ENCODE results near the gene CRKL. TPM values are rescaled to one million over a fixed set of nuclear protein-coding genes. Genes with fewer than 3 reads are reported as not detected.

The CRKL gene
- total and polyA plus RNA-seq, 2 donors (not counting 1 experiment from before 2014, with no cell fraction given): 17.1 to 76.7 TPM

- Histone ChIP-seq H4K20me1 (ENCODE audit: control insufficient read depth, insufficient read depth, low read length, poor library complexity, severe bottlenecking) (no peaks in the 10 kb centered on the region), H3K27ac (ENCODE audit: low read length in 2 of 2) (peak within 1 kb of the TSS; percentile 38 to 53), H3K4me3 (ENCODE audit: control extremely low read depth in 1 of 5, extremely low read depth in 1 of 5, insufficient read depth in 1 of 5, low read depth in 2 of 5, low read length in 4 of 5) (no peak within 1 kb of the TSS), H3K4me2 (replicated peaks; ENCODE audit: low read depth, low read length, poor library complexity, severe bottlenecking) (peak within 1 kb of the TSS; percentile 94), H3K4me1 (ENCODE audit: control insufficient read depth in 2 of 2, insufficient read depth in 2 of 2, low read length in 2 of 2) (peaks cover 40 to 58% of the 10 kb centered on the region in 2 donors), H3K27me3 (replicated peaks in 1 of 4; ENCODE audit: control extremely low read depth in 1 of 4, control insufficient read depth in 3 of 4, insufficient read depth in 4 of 4, low read length in 3 of 4) (peaks cover 0 to 17% (median 2%) of the 10 kb centered on the region in 4 experiments), H3K36me3 (replicated peaks in 1 of 2; ENCODE audit: control extremely low read depth in 1 of 2, control insufficient read depth in 1 of 2, extremely low read depth in 1 of 2, insufficient read depth in 2 of 2, low read length in 1 of 2) (no peaks in the 10 kb centered on the region), H3K9me3 (ENCODE audit: control extremely low read depth in 1 of 3, control insufficient read depth in 2 of 3, insufficient read depth in 1 of 3, low read length in 2 of 3) (no peaks in the 10 kb centered on the region), H2AFZ (ENCODE audit: insufficient read depth, low read depth, low read length, poor library complexity, severe bottlenecking) (peak within 1 kb of the TSS; percentile 58), H3K79me2 (ENCODE audit: control insufficient read depth, insufficient read depth, low read length) (no peaks in the 10 kb centered on the region), H3K9ac (ENCODE audit: low read length) (peak within 1 kb of the TSS; percentile 28)
- Mint-ChIP-seq H3K4me3 (peak within 1 kb of the TSS; percentile 70), H3K9me3 (ENCODE audit: insufficient read depth) (no peaks in the 10 kb centered on the region), H3K27ac (peak within 1 kb of the TSS; percentile 56), H3K27me3 (peaks cover 3% of the 10 kb centered on the region), H3K4me1 (peaks cover 52% of the 10 kb centered on the region)
- intact Hi-C loops (cut with micrococcal nuclease): no loop called here
- ChIA-PET CTCF (interaction anchor here (0.6 kb wide), 1 partner anchor 9 kb away, joined by 3 read pairs; no protein-coding TSS in a partner anchor), POLR2A (no interaction called here)
- TF ChIP-seq EZH2 (IDR thresholded peaks at IDR 0.05; ENCODE audit: borderline replicate concordance, insufficient read depth, low read depth, low read length, poor library complexity, severe bottlenecking): no peak
- TF ChIP-seq CTCF (IDR thresholded peaks at IDR 0.05): no peak
- DNase-seq: peak; percentile 17
- 91% methylated on average over 18 of the region's 22 CpGs for WGBS (ENCODE audit: insufficient coverage)
- ATAC-seq (ENCODE audit: low read depth): no peak
Measured at GRCh38 chr22:20966883-20967696, 49.9 kb downstream of the CRKL start, which contains the start of gene AIFM3. TSS of gene AIFM3 (plus strand) at chr22:20967255. CDS start at chr22:20967945, 690 bp downstream.

GRCh38 chr22:20967697-20968211 is 50.5 kb downstream of the CRKL start:
- H3K9ac ChIP-seq (ENCODE audit: low read length): peak overlapping the region; percentile 28
- POLR2A ChIA-PET: no interaction called here

More at GRCh38 chr22:20967697-20968211, 50.5 kb downstream of the CRKL start:
- Histone ChIP-seq H3K79me2 (ENCODE audit: control insufficient read depth, insufficient read depth, low read length) (no peaks in the 10 kb centered on the region), H4K20me1 (ENCODE audit: control insufficient read depth, insufficient read depth, low read length, poor library complexity, severe bottlenecking) (no peaks in the 10 kb centered on the region), H3K4me2 (replicated peaks; ENCODE audit: low read depth, low read length, poor library complexity, severe bottlenecking) (peak overlapping the region; percentile 66), H3K4me3 (ENCODE audit: control extremely low read depth in 1 of 5, extremely low read depth in 1 of 5, insufficient read depth in 1 of 5, low read depth in 2 of 5, low read length in 4 of 5) (no peak overlapping the region), H3K4me1 (ENCODE audit: control insufficient read depth in 2 of 2, insufficient read depth in 2 of 2, low read length in 2 of 2) (peaks cover 45 to 64% of the 10 kb centered on the region in 2 donors), H3K27me3 (replicated peaks in 1 of 4; ENCODE audit: control extremely low read depth in 1 of 4, control insufficient read depth in 3 of 4, insufficient read depth in 4 of 4, low read length in 3 of 4) (peaks cover 0 to 15% (median 2%) of the 10 kb centered on the region in 4 experiments), H3K27ac (ENCODE audit: low read length in 2 of 2) (peak overlapping the region; percentile 38 to 53), H2AFZ (ENCODE audit: insufficient read depth, low read depth, low read length, poor library complexity, severe bottlenecking) (peak overlapping the region; percentile 58), H3K9me3 (ENCODE audit: control extremely low read depth in 1 of 3, control insufficient read depth in 2 of 3, insufficient read depth in 1 of 3, low read length in 2 of 3) (no peaks in the 10 kb centered on the region), H3K36me3 (replicated peaks in 1 of 2; ENCODE audit: control extremely low read depth in 1 of 2, control insufficient read depth in 1 of 2, extremely low read depth in 1 of 2, insufficient read depth in 2 of 2, low read length in 1 of 2) (no peaks in the 10 kb centered on the region)
- H3K27me3 Mint-ChIP-seq: peaks cover 3% of the 10 kb centered on the region
- ATAC-seq (ENCODE audit: low read depth) (no peak), DNase-seq (peak; percentile 22)
- TF ChIP-seq EZH2 (IDR thresholded peaks at IDR 0.05; ENCODE audit: borderline replicate concordance, insufficient read depth, low read depth, low read length, poor library complexity, severe bottlenecking): no peak
- TF ChIP-seq CTCF (IDR thresholded peaks at IDR 0.05): no peak
- peak overlapping the region; percentile 60 for H3K4me3 Mint-ChIP-seq
- intact Hi-C loops (cut with micrococcal nuclease): no loop called here
- CTCF ChIA-PET: interaction anchor here (0.6 kb wide), 1 partner anchor 10 kb away, joined by 3 read pairs; no protein-coding TSS in a partner anchor
- 95% methylated on average over 14 of the region's 19 CpGs for WGBS (ENCODE audit: insufficient coverage)
- H3K4me1 Mint-ChIP-seq: peaks cover 57% of the 10 kb centered on the region
- no peaks in the 10 kb centered on the region for H3K9me3 Mint-ChIP-seq (ENCODE audit: insufficient read depth)
- H3K27ac Mint-ChIP-seq: peak overlapping the region; percentile 43
